Anterior cingulate cortex (tissue), 58 donors: Measurements from ENCODE around the gene MANSC4.

Experiments
- DNase-seq, 58 donors: peaks; one replicate each; lab custom pipeline; 2025; lab: John Stamatoyannopoulos, UW

The MANSC4 gene

DNA sequence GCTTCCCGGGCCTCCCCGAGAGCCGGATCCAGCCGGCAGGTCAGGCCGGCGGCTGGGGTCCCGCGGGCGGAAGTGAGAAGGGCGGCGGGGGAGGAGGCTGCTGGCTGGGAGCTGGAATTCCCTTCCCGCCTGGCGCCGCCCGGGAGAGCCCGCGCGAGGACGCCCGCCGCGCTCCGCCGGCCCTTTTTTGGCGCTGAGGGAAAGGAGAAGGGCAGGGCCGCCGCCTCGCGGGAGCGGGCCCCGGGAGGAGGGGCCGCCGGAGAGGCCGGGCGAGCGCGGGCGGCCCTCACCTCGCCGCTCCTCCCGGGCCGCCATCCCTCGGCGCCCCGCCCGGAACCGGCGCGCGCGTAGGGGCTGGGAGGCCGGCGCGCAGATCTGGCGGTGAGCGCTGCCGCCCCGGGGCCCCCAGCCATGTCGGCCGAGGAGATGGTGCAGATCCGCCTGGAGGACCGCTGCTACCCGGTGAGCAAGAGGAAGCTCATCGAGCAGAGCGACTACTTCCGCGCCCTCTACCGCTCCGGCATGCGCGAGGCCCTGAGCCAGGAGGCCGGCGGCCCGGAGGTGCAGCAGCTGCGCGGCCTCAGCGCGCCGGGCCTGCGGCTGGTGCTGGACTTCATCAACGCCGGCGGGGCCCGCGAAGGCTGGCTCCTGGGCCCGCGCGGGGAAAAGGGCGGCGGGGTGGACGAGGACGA, at the start of gene MANSC4, which contains the start of gene KLHL42:
MANSC4 (minus strand) TSS at position 317 of the 692 bp plus-strand sequence. CDS start 8,960 bp downstream, outside the sequence.
KLHL42 (plus strand) TSS at position 314 of the 692 bp plus-strand sequence; CDS start at position 412, 98 bp downstream.
- peak in 53 of 58 donors; percentile 20 to 86 (median 67) for DNase-seq

DNA sequence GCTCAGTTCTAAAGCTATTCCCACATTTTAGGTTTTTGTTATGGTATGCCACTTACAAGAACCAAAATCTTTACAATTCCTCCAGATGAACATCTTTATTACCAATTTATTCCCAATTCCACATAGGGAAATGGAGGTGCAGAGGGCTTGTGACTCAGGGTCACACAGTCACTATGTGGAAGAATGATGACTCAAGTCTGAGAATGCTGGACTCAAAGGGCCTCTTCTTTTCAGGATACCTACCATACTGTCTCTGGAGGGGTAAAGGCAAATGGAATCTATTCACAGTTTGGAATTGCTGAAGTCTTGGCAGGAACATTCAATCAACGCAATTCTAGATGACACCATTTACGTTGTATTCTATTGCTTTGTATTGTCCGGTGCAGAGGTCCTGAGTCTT, 48.2 kb upstream of the MANSC4 start:
- no peak for DNase-seq

GRCh38 chr12:27826076-27826475, 46.0 kb upstream of the MANSC4 start:
- DNase-seq: no peak

GRCh38 chr12:27824126-27824842, 44.2 kb upstream of the MANSC4 start:
- no peak for DNase-seq

DNA sequence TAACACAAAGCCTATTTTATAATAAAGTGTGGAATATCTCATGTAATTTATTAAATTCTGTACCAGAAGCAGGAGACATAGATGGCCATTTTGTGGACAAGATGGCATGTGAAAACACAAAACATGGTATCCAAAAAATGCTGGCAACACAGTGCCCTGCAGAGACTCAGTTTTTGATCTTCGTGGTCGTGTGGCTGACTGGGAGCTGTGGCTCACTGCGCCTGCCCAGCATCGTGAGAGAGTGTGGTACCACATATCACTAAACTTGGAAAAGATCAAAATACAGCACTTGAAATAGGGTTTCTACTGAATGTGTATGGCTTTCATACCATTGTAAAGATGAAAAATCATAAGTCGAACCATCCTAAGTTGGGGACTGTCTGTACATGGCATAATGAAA, 43.0 kb upstream of the MANSC4 start:
- no peak for DNase-seq

DNA sequence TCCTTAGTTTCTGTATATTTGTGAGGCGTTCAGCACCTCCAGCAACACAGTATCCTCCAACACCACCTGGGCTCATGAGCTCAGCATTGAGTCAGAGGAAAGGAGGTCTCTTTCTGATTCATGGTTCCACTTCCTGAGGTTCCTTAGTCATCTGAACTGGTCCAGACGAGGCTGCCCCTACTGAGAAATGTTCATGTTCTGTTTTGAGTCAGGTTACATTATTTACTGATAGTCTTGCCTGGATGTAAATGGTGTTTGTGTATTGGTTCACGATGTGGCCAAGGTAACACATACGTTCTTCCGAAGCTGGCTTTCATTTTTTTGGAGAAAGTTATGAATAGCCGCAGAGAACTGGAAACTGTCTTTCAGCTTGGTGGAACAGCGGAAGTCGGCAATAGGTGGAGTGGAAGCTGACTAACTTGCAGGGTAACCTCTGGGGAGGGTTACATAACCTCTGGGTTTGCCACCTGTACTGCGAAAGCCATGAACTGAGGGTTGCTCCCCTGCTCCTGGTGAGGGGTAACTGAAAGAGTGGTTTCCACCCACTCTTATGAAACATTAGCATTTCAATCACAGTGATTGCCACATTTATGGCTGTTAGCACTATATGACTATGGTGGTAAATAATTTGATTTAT, 42.2 kb upstream of the MANSC4 start:
- no peak for DNase-seq

- DNase-seq: peak in 4 of 58 donors; percentile 6 to 27 (median 13)
Measured at GRCh38 chr12:27821259-27821973, 41.4 kb upstream of the MANSC4 start.

DNA sequence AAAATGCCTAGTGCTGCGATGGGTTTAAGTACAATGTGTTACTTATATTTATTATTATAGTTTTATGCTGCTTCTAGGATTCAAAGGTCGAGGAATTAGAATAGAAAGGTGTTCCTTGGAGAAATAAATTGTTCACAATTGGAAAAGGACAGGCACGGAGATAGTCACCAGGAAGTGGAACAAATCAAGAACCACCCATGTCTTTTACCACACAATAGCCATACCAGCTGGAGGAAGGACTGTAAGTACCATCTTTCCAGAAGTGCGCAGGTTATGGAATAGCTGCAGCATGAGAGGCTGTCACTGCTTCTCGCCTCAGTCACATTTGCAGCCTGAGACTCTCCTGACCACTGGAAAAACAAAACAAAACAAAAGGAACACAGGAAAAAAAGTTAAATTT, 40.5 kb upstream of the MANSC4 start:
- no peak for DNase-seq

- DNase-seq: no peak
Measured at GRCh38 chr12:27818401-27818918, 38.4 kb upstream of the MANSC4 start.

DNA sequence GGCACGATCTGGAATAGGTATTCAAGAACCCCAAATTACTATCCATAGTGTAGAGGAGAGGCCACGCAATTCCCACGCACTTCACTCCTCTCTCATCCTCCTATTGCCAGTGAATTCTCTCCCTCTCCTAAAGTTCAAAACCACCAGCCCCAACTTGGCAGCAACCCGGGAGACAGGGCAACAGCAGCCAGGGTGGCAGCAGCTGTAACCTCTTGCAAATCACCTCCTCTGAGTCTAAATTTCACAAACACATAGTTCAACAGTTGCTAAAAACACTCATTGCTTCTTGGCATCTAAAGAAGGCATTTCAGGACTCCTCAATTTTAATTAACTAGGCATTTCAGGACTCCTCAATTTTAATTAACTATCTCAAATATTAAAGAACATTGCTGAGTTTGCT, 37.7 kb upstream of the MANSC4 start:
- no peak for DNase-seq

GRCh38 chr12:27814851-27815591, 35.0 kb upstream of the MANSC4 start:
- DNase-seq: no peak

DNA sequence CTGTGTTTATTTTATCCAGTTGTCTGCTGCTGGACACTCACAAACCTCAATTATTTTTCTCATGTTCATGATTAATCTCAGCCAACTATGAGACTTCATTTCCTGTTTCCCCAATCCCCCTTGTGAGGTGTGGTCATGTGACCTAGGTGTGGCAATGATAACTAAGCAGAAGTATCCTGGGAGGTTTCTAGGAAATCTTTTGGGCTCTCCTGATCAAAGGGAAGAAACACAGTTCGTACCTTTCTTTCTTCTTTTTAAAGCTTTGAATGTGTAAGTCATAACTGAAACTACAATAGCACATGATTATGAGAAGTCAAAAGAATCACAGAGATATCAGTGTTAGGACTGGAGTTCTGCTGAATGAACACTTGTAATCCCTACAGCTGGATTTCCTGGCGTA, 34.4 kb upstream of the MANSC4 start:
- no peak for DNase-seq

GRCh38 chr12:27812502-27812901, 32.5 kb upstream of the MANSC4 start:
- DNase-seq: no peak

GRCh38 chr12:27810756-27811155, 30.7 kb upstream of the MANSC4 start:
- DNase-seq: no peak

DNA sequence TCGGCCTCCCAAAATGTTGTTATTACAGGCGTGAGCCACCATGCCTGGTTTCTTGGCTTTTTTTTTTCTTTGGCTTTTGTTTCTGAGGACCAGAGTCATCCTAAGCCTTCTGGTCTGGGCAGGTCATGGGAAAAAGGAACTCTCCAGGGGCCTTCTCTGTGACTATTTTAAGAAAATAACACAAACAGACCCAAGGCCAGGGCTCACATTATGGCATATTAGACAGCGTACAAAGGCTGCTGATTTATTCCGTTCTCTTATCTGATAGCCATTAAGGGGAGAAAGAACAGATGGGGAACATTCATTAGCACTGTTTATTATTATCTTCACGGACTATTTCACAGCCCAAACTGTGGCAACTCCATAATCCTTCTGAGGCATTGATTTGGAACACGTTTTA, 28.8 kb upstream of the MANSC4 start:
- DNase-seq: no peak

- DNase-seq: no peak
Measured at GRCh38 chr12:27807063-27807703, 27.1 kb upstream of the MANSC4 start.

GRCh38 chr12:27806259-27806658, 26.2 kb upstream of the MANSC4 start:
- no peak for DNase-seq

- no peak for DNase-seq
Measured at GRCh38 chr12:27805238-27805637, 25.2 kb upstream of the MANSC4 start.

DNA sequence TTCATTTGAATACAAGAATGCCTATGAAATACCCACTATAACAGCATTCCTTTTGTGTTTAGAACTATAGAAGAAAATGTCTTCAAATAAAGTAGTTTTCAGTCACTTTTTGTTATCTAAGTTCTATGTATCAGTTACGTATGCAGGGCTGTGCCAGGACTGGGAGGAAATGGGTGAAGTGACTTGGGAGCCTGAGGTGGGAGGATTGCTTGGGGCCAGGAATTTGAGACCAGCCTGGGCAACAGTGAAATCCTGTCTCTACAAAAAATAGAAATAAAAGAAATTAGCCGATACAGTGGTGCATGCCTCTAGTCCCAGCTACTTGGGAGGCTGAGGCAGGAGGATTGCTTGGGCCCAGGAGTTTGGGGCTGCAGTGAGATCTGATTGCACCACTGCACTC, 22.9 kb upstream of the MANSC4 start:
- DNase-seq: no peak
